PFSK-1 (cell line): ENCODE results near the gene EPAS1.

ENCODE experiments used
- FOXP2 ChIP-seq: optimal IDR thresholded peaks from 2 replicates; pipeline ENCODE3; 2011; ENCODE audit warnings: borderline replicate concordance, control low read depth, inconsistent platforms; ENCODE audit not compliant: insufficient read depth; ENCODE audit errors: extremely low read length, extremely low read depth
- POLR2AphosphoS5 ChIP-seq: IDR thresholded peaks from 2 replicates; pipeline ENCODE4 v1.6.1; 2012; ENCODE audit warnings: low read depth, mild to moderate bottlenecking, control low read depth, low read length, moderate library complexity
- SIN3A ChIP-seq: IDR thresholded peaks from 2 replicates; pipeline ENCODE4 v1.6.1; 2012; ENCODE audit warnings: mild to moderate bottlenecking, low read length, moderate library complexity, borderline replicate concordance; ENCODE audit not compliant: insufficient read depth
- TAF1 ChIP-seq: IDR thresholded peaks from 2 replicates; pipeline ENCODE4 v1.6.1; 2012; ENCODE audit warnings: low read length, control low read depth, borderline replicate concordance; ENCODE audit not compliant: insufficient read depth
- TF ChIP-seq, protein P1 (sequence below), 2 experiments: IDR thresholded peaks; 2 replicates each; pipeline versions ENCODE4 v1.6.1 to v1.8.0; 2011 to 2012; ENCODE audit warnings: low read depth in 2 of 2, low read length in 2 of 2, control low read depth in 1 of 2, inconsistent platforms in 1 of 2, mild to moderate bottlenecking in 1 of 2, moderate library complexity in 1 of 2; ENCODE audit not compliant: insufficient read depth in 1 of 2

The EPAS1 gene

DNA sequence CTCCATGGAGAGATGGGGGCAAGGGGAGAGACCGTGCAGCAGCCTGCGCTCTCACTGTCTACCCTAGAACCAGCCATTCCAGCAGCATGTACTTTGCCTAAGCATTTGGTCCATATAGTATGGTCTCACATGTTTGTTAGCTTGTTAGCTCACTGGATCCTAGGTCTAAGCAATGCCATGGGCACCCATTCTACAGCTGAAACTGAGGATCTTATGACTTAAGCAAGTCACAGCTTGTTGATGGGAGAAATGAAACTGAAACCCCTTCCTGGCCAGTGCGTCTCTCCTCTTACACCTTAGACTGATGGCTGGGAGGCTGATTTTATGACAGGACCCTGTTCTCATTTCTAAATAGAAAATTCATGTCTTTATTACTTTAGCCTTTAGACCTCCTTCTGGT is 90.1 kb downstream of the EPAS1 start:
- TF ChIP-seq SIN3A: no peak
- TF ChIP-seq, protein P1, sequence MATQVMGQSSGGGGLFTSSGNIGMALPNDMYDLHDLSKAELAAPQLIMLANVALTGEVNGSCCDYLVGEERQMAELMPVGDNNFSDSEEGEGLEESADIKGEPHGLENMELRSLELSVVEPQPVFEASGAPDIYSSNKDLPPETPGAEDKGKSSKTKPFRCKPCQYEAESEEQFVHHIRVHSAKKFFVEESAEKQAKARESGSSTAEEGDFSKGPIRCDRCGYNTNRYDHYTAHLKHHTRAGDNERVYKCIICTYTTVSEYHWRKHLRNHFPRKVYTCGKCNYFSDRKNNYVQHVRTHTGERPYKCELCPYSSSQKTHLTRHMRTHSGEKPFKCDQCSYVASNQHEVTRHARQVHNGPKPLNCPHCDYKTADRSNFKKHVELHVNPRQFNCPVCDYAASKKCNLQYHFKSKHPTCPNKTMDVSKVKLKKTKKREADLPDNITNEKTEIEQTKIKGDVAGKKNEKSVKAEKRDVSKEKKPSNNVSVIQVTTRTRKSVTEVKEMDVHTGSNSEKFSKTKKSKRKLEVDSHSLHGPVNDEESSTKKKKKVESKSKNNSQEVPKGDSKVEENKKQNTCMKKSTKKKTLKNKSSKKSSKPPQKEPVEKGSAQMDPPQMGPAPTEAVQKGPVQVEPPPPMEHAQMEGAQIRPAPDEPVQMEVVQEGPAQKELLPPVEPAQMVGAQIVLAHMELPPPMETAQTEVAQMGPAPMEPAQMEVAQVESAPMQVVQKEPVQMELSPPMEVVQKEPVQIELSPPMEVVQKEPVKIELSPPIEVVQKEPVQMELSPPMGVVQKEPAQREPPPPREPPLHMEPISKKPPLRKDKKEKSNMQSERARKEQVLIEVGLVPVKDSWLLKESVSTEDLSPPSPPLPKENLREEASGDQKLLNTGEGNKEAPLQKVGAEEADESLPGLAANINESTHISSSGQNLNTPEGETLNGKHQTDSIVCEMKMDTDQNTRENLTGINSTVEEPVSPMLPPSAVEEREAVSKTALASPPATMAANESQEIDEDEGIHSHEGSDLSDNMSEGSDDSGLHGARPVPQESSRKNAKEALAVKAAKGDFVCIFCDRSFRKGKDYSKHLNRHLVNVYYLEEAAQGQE (IDR thresholded peaks at IDR 0.05; ENCODE audit: insufficient read depth in 1 of 2, low read depth in 2 of 2, low read length in 2 of 2): no peak
- TF ChIP-seq TAF1: no peak
- no peak for TF ChIP-seq POLR2AphosphoS5

GRCh38 chr2:46387886-46388515 is 90.8 kb downstream of the EPAS1 start:
- TF ChIP-seq, protein P1 (IDR thresholded peaks at IDR 0.05; ENCODE audit: insufficient read depth in 1 of 2, low read depth in 2 of 2, low read length in 2 of 2): no peak
- TF ChIP-seq POLR2AphosphoS5 (no peak), FOXP2 (no peak), SIN3A (no peak), TAF1 (no peak)

- TF ChIP-seq FOXP2 (no peak), TAF1 (no peak), POLR2AphosphoS5 (no peak), SIN3A (no peak)
- TF ChIP-seq, protein P1 (IDR thresholded peaks at IDR 0.05; ENCODE audit: insufficient read depth in 1 of 2, low read depth in 2 of 2, low read length in 2 of 2): no peak
These were observed 91.7 kb downstream of the EPAS1 start for GRCh38 chr2:46388881-46389280.

DNA sequence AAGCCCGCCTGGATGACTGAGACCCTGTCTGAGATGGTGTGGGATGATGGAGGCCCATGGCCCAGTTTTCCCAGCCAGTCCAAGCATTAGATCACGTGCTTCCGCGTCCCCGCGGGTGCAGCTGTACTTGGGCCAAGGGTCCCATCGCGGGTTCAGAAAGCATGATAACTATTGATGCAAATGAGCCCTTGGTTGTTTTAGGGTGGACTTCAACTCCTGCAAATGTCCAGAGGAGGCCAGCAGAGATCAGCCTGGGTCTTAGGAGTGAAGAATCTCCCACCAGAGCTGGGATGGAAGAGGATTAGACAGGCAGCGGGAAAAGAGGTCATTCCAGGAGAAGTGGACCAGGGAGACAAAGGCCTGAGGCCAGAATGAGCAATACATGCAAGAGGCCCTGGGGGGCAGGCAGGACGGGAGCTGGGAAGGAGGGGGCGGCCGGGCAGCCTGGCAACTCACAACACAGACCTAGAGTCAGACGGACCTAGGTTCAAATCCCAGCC is 92.3 kb downstream of the EPAS1 start:
- TF ChIP-seq, protein P1 (IDR thresholded peaks at IDR 0.05; ENCODE audit: insufficient read depth in 1 of 2, low read depth in 2 of 2, low read length in 2 of 2): no peak
- TF ChIP-seq TAF1 (no peak), FOXP2 (no peak), SIN3A (no peak), POLR2AphosphoS5 (no peak)

DNA sequence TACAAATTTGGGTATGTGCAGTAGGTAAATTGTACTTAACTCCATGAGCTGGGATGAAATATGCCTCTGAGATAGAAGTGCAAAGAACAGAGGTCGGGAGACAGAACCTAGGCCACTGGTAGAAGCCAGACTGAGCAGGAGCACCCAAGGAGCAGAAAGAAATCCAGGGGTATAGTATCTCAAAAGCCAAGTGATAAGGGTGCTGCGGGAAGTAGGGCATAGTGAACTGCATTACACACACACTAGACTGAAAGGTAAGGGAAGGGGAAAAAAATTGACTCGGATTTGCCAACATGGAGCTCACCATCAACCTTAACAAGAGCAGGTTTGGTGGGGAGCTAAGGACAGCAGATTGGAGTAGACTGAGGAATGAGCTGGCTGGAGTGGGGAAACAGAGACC is 92.8 kb downstream of the EPAS1 start:
- TF ChIP-seq SIN3A (no peak), POLR2AphosphoS5 (no peak), FOXP2 (no peak), TAF1 (no peak)
- TF ChIP-seq, protein P1 (IDR thresholded peaks at IDR 0.05; ENCODE audit: insufficient read depth in 1 of 2, low read depth in 2 of 2, low read length in 2 of 2): no peak
